HepG2 (cell line): Measurements from ENCODE around the gene LIPT2. TPM values are rescaled to one million over a fixed set of nuclear protein-coding genes. Genes with fewer than 3 reads are reported as not detected.
A peak's percentile ranks its signal among the peaks of the same experiment; 100 is the strongest.

ENCODE experiments used
- JUN ChIP-seq: sonication (generic); formaldehyde crosslinking; IDR thresholded peaks from 2 replicates; pipeline ENCODE4 v1.4.0; 2020; ENCODE audit warnings: mild to moderate bottlenecking, missing genetic modification reagents
- KDM1A ChIP-seq: IDR thresholded peaks from 2 replicates; pipeline ENCODE4 v1.6.1; 2016; ENCODE audit warnings: missing compliant biosample characterization
- KLF13 ChIP-seq: sonication (generic); formaldehyde crosslinking; IDR thresholded peaks from 2 replicates; pipeline ENCODE4 v1.4.0; 2020; ENCODE audit warnings: mild to moderate bottlenecking, missing genetic modification reagents
- KMT2B ChIP-seq: IDR thresholded peaks from 2 replicates; pipeline ENCODE4 v1.6.1; 2016; ENCODE audit warnings: missing genetic modification reagents, missing compliant biosample characterization
- MIER2 ChIP-seq: IDR thresholded peaks from 2 replicates; pipeline ENCODE4 v1.6.1; 2016; ENCODE audit warnings: missing biosample characterization, missing genetic modification reagents
- SPEN ChIP-seq: sonication (generic); formaldehyde crosslinking; IDR thresholded peaks from 2 replicates; pipeline ENCODE4 v1.5.1; 2020; ENCODE audit warnings: low read depth, mild to moderate bottlenecking, missing genetic modification reagents
- TBL1XR1 ChIP-seq: fragments of 150-350 bp; IDR thresholded peaks from 2 replicates; pipeline ENCODE4 v1.6.1; 2014; ENCODE audit warnings: borderline replicate concordance, low read length; ENCODE audit not compliant: partially characterized antibody
- TCF7 ChIP-seq: sonication (generic); IDR thresholded peaks from 2 replicates; pipeline ENCODE4 v1.6.1; 2016; ENCODE audit warnings: antibody characterized with exemption, low read depth
- ZBTB33 ChIP-seq: sonication (generic); formaldehyde crosslinking; IDR thresholded peaks from 2 replicates; pipeline ENCODE4 v1.4.0; 2020; ENCODE audit warnings: missing genetic modification reagents
- ZBTB40 ChIP-seq, 2 experiments: fragments of 450-650 bp in 1 of 2; sonication (generic) in 1 of 2; formaldehyde crosslinking in 1 of 2; IDR thresholded peaks; 2 replicates each; pipeline versions ENCODE4 v1.6.1 to v1.8.0; 2016 to 2022; ENCODE audit warnings: antibody characterized with exemption in 1 of 2, mild to moderate bottlenecking in 1 of 2, missing genetic modification reagents in 1 of 2
- ZNF232 ChIP-seq: sonication (generic); formaldehyde crosslinking; IDR thresholded peaks from 2 replicates; pipeline ENCODE4 v1.4.0; 2020; ENCODE audit warnings: missing genetic modification reagents, borderline replicate concordance
- ZNF501 ChIP-seq: sonication (generic); formaldehyde crosslinking; IDR thresholded peaks from 2 replicates; pipeline ENCODE4 v1.5.1; 2020; ENCODE audit warnings: mild to moderate bottlenecking, moderate library complexity, missing genetic modification reagents
- ZNF580 ChIP-seq: IDR thresholded peaks from 2 replicates; pipeline ENCODE4 v1.6.1; 2016; ENCODE audit warnings: low read depth, borderline replicate concordance
- ZNF629 ChIP-seq: sonication (generic); formaldehyde crosslinking; conservative IDR thresholded peaks from 2 replicates; pipeline ENCODE4 v1.5.0; 2020; ENCODE audit warnings: missing genetic modification reagents
- ZNF775 ChIP-seq: sonication (generic); formaldehyde crosslinking; IDR thresholded peaks from 2 replicates; pipeline ENCODE4 v1.4.0; 2020; ENCODE audit warnings: missing genetic modification reagents, mild to moderate bottlenecking, moderate library complexity, borderline replicate concordance
- polyA plus RNA-seq, 8 experiments: library from polyadenylated mRNA; depleted of rRNA in 3 of 8; stranded (reverse) in 7 of 8; unstranded in 1 of 8; fragments of >200 nt; fragmentation: Illumina TruSeq in 4 of 8; extraction: Trizol in 4 of 8; gene quantifications; 2 replicates each; pipeline versions ENCODE4 v1.2.1 to v1.2.3, GENCODE V29; 2011 to 2016; ENCODE audit warnings: low read depth in 4 of 8, missing spikeins in 1 of 8, mixed read lengths in 1 of 8; ENCODE audit not compliant: insufficient read depth in 1 of 8
- total RNA-seq, 5 experiments: library from RNA; depleted of rRNA; stranded (reverse); fragments of >200 nt; fragmentation: Illumina TruSeq; extraction: Trizol; gene quantifications; 2 replicates each; pipeline ENCODE4 v1.2.3, GENCODE V29; 2016; ENCODE audit warnings: low read depth in 1 of 5

The LIPT2 gene
- total and polyA plus RNA-seq, 2 of the 13 experiments (the other 11 are each of a cell fraction or from before 2014, with no cell fraction given) = 3.0 to 5.6 TPM

- TF ChIP-seq ZBTB40 (IDR thresholded peaks at IDR 0.05) = no peak
- no peak for TF ChIP-seq ZBTB40 (CRISPR knock-in tag; IDR thresholded peaks at IDR 0.05)
- TF ChIP-seq ZBTB33 (CRISPR knock-in tag) = no peak; the same call in 1 of the 2 replicates
- TF ChIP-seq TCF7 = peak; percentile 82
- no peak for TF ChIP-seq JUN
- no peak for TF ChIP-seq KLF13 (CRISPR knock-in tag)
- no peak for TF ChIP-seq SPEN (CRISPR knock-in tag)
- no peak for TF ChIP-seq TBL1XR1
- no peak for TF ChIP-seq ZNF775 (CRISPR knock-in tag)
- TF ChIP-seq ZNF580 = no peak
- TF ChIP-seq KDM1A = 0 out of 2 replicates have a peak, but pooled peaks have one; percentile 13
- TF ChIP-seq ZNF232 (CRISPR knock-in tag) = no peak
- TF ChIP-seq MIER2 (CRISPR knock-in tag) = no peak
- TF ChIP-seq ZNF629 (CRISPR knock-in tag) = no peak
- no peak for TF ChIP-seq KMT2B (CRISPR knock-in tag)
- TF ChIP-seq ZNF501 (CRISPR knock-in tag) = no peak
These were observed 28.2 kb downstream of the LIPT2 start (continued) for GRCh38 chr11:74465291-74465708.
